ENCODE data around the gene KIRREL2.

DNA sequence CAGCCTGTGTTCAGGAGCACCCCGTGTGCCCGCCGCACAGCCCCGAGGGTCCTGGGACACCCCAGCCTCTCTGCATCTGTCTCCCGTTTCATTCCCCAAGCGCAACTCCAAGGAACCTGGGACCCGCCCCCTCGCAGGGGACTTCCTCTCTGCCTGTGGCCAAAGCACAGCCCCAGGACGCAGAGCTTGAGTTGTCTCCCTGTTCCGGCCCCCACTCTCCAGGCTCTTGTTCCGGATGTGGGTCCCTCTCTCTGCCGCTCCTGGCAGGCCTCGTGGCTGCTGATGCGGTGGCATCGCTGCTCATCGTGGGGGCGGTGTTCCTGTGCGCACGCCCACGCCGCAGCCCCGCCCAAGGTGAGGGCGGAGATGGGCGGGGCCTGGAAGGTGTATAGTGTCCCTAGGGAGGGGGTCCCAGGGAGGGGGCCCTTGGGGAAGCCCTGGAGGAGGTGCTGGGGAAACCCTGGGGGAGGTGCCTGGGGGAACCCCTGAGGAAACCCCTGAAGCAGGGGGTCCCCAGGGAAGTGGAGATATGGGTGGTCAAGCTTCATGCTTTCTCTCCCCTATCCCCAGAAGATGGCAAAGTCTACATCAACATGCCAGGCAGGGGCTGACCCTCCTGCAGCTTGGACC, 47.0 kb downstream of the KIRREL2 start:
- TF ChIP-seq, protein P1, sequence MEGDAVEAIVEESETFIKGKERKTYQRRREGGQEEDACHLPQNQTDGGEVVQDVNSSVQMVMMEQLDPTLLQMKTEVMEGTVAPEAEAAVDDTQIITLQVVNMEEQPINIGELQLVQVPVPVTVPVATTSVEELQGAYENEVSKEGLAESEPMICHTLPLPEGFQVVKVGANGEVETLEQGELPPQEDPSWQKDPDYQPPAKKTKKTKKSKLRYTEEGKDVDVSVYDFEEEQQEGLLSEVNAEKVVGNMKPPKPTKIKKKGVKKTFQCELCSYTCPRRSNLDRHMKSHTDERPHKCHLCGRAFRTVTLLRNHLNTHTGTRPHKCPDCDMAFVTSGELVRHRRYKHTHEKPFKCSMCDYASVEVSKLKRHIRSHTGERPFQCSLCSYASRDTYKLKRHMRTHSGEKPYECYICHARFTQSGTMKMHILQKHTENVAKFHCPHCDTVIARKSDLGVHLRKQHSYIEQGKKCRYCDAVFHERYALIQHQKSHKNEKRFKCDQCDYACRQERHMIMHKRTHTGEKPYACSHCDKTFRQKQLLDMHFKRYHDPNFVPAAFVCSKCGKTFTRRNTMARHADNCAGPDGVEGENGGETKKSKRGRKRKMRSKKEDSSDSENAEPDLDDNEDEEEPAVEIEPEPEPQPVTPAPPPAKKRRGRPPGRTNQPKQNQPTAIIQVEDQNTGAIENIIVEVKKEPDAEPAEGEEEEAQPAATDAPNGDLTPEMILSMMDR (IDR thresholded peaks at IDR 0.05; ENCODE audit: low read depth, low read length) = no peak
- TF ChIP-seq EZH2phosphoT487 (IDR thresholded peaks at IDR 0.05; ENCODE audit: low read depth) = no peak
